ENCODE measurements around the gene SLC4A5. TPM values are rescaled to one million over a fixed set of nuclear protein-coding genes. Genes with fewer than 3 reads are reported as not detected.

SLC4A5 gene
- total and polyA plus RNA-seq, 2 of the 8 experiments (the other 6 are each of a cell fraction or from before 2014, with no cell fraction given), result 0.42 to 0.52 TPM

GRCh38 chr2:74361327-74361726 is 18.1 kb upstream of the SLC4A5 start:
- Histone ChIP-seq H3K9me3 (ENCODE audit: insufficient read depth in 2 of 2, low read depth in 1 of 2, low read length in 1 of 2) (no peaks in the 10 kb centered on the region), H3K27me3 (replicated peaks in 1 of 4; ENCODE audit: control insufficient read depth in 3 of 4, extremely low read depth in 1 of 4, insufficient read depth in 3 of 4, low read length in 3 of 4) (no peaks in the 10 kb centered on the region), H3K4me3 (ENCODE audit: extremely low read depth in 1 of 4, insufficient read depth in 2 of 4, low read depth in 3 of 4, low read length in 4 of 4) (no peak overlapping the region), H4K20me1 (replicated peaks in 1 of 2; ENCODE audit: control insufficient read depth in 1 of 2, insufficient read depth in 2 of 2, low read length in 2 of 2) (peaks cover 0 to 7% of the 10 kb centered on the region in 2 experiments), H3K4me2 (ENCODE audit: insufficient read depth in 1 of 2, low read depth in 2 of 2, low read length in 2 of 2) (no peak overlapping the region), H3K79me2 (ENCODE audit: control insufficient read depth in 1 of 2, insufficient read depth in 2 of 2, low read length in 2 of 2) (no peaks in the 10 kb centered on the region), H3K36me3 (ENCODE audit: control insufficient read depth in 2 of 4, insufficient read depth in 4 of 4, low read length in 3 of 4) (peaks cover 50 to 83% (median 67%) of the 10 kb centered on the region in 4 experiments), H4K91ac (replicated peaks; ENCODE audit: insufficient read length, low read length) (no peak overlapping the region), H3K23me2 (ENCODE audit: low read depth, low read length) (no peaks in the 10 kb centered on the region), H3K27ac (ENCODE audit: low read depth, low read length) (no peak overlapping the region), H3K4me1 (replicated peaks in 1 of 4; ENCODE audit: control insufficient read depth in 3 of 4, insufficient read depth in 4 of 4, low read length in 3 of 4) (peaks cover 0 to 2% (median 0%) of the 10 kb centered on the region in 4 experiments; a peak in 2 of 7 replicates), H3K56ac (replicated peaks; ENCODE audit: insufficient read length, low read depth, low read length) (no peak overlapping the region), H2BK5ac (ENCODE audit: low read depth, low read length) (no peak overlapping the region), H2BK15ac (ENCODE audit: low read length) (no peak overlapping the region), H4K5ac (ENCODE audit: insufficient read length, low read depth, low read length) (no peak overlapping the region), H2BK120ac (replicated peaks; ENCODE audit: low read depth, low read length) (no peak overlapping the region), H3K9ac (replicated peaks in 1 of 4; ENCODE audit: extremely low read depth in 1 of 4, low read depth in 3 of 4, low read length in 3 of 4) (no peak overlapping the region), H4K8ac (ENCODE audit: extremely low read depth, insufficient read depth, low read length) (no peak overlapping the region), H2AFZ (ENCODE audit: low read length) (no peak overlapping the region), H2AK5ac (ENCODE audit: low read depth, low read length) (no peak overlapping the region), H3K4ac (replicated peaks; ENCODE audit: insufficient read length, low read depth, low read length) (no peak overlapping the region), H3K14ac (ENCODE audit: insufficient read length) (no peak overlapping the region), H2BK12ac (ENCODE audit: low read depth, low read length) (no peak overlapping the region), H2BK20ac (ENCODE audit: low read length) (no peak overlapping the region), H3K79me1 (ENCODE audit: low read depth, low read length) (no peaks in the 10 kb centered on the region; the same call in 1 of the 2 replicates), H3K23ac (ENCODE audit: insufficient read length) (no peak overlapping the region), H3K18ac (ENCODE audit: extremely low read depth, low read length) (no peak overlapping the region)
- POLR2A ChIA-PET (ENCODE audit: partially characterized antibody), result interaction anchor here (0.5 to 2.7 kb wide), 5 partner anchors 9 to 73 kb away, joined by 3 to 9 read pairs (median 3); no protein-coding TSS in a partner anchor
- no peak for FAIRE-seq
- TF ChIP-seq POLR2A (IDR thresholded peaks at IDR 0.05; ENCODE audit: control extremely low read depth in 1 of 2, low read depth in 2 of 2, low read length in 2 of 2), result no peak
- TF ChIP-seq CBX8 (IDR thresholded peaks at IDR 0.05; ENCODE audit: borderline replicate concordance, low read depth, low read length), result no peak
- TF ChIP-seq GTF2F1 (IDR thresholded peaks at IDR 0.05; ENCODE audit: borderline replicate concordance, low read depth, low read length), result no peak
- CTCF ChIA-PET (ENCODE audit: partially characterized antibody), result interaction anchor here (0.9 to 4.3 kb wide), 3 partner anchors 9 to 27 kb away, joined by 3 to 33 read pairs (median 4); no protein-coding TSS in a partner anchor
- DNase-seq (ENCODE audit: low read depth in 1 of 2, low spot score in 2 of 2), result no peak
- 86% methylated on average over 11 of the region's 11 CpGs; no CpG with 5 or more reads in 1 of the 2 experiments for WGBS, 2 experiments (ENCODE audit: extremely low coverage in 1 of 2, insufficient coverage in 1 of 2, insufficient read length in 1 of 2, insufficient replicate concordance in 2 of 2, low coverage in 1 of 2, low lambda C conversion rate in 2 of 2, missing lambda C conversion rate in 1 of 2)

Data from H1 (cell line).